Peyer's patch (tissue), 4 donors: Measurements from ENCODE around the gene ZBTB20.

Experiments used
- CTCF ChIP-seq, 6 experiments: fragments of 450-650 bp in 4 of 6; fragments of 200-600 bp in 2 of 6; sonication (generic) in 1 of 6; IDR thresholded peaks; one replicate each; pipeline ENCODE4 v1.5.1; 2017 to 2019; ENCODE audit warnings: antibody characterized with exemption in 6 of 6, mild to moderate bottlenecking in 3 of 6, moderate library complexity in 1 of 6
- POLR2A ChIP-seq, 2 donors: fragments of 450-650 bp; IDR thresholded peaks; one replicate each; pipeline ENCODE4 v1.5.1; 2017; ENCODE audit warnings: antibody characterized with exemption in 2 of 2, mild to moderate bottlenecking in 2 of 2, moderate library complexity in 2 of 2

GRCh38 chr3:114508976-114509375 lies 638.1 kb downstream of the ZBTB20 start:
- no peak for TF ChIP-seq CTCF (IDR thresholded peaks at IDR 0.05)
- no peak for TF ChIP-seq POLR2A (IDR thresholded peaks at IDR 0.05)
